CD4-positive, alpha-beta memory T cell (primary cell): ENCODE data around the gene GNG13. TPM values are rescaled to one million over a fixed set of nuclear protein-coding genes. Genes with fewer than 3 reads are reported as not detected.

Experiments used
- CTCF ChIA-PET: fragments of 350-600 bp; sonication (Branson Sonifier 250); formaldehyde crosslinking; loops from one replicate; lab custom pipeline; 2021; ENCODE audit warnings: inconsistent platforms; ENCODE audit not compliant: partially characterized antibody; lab: Charles Lee
- POLR2A ChIA-PET: fragments of 350-600 bp; sonication (Branson Sonifier 250); formaldehyde crosslinking; loops from one replicate; lab custom pipeline; 2021; ENCODE audit not compliant: partially characterized antibody; lab: Charles Lee
- DNase-seq, 5 donors: peaks; one replicate each; pipeline versions ENCODE4 v3.0.0 to v3.0.0-alpha.2; 2020 to 2022; ENCODE audit warnings: mixed read lengths in 1 of 5
- H3K27ac ChIP-seq: one replicate; pipeline ENCODE4 v1.7.0; 2013; ENCODE audit warnings: low read depth, low read length
- H3K27me3 ChIP-seq: 2 replicates; pipeline ENCODE4 v1.7.0; 2013; ENCODE audit warnings: mild to moderate bottlenecking, low read length, moderate library complexity; ENCODE audit not compliant: insufficient read depth
- H3K36me3 ChIP-seq: 2 replicates; pipeline ENCODE4 v1.7.0; 2013; ENCODE audit warnings: mild to moderate bottlenecking, low read length, moderate library complexity; ENCODE audit not compliant: insufficient read depth
- H3K4me1 ChIP-seq: 2 replicates; pipeline ENCODE4 v1.7.0; 2013; ENCODE audit warnings: mild to moderate bottlenecking, low read length, moderate library complexity; ENCODE audit not compliant: insufficient read depth
- H3K4me3 ChIP-seq, 2 donors: one replicate each; pipeline ENCODE4 v1.7.0; 2013; ENCODE audit warnings: low read length in 2 of 2, mild to moderate bottlenecking in 1 of 2
- H3K9me3 ChIP-seq, 2 donors: one replicate each; pipeline ENCODE4 v1.7.0; 2013; ENCODE audit warnings: low read length in 2 of 2, control low read depth in 1 of 2; ENCODE audit not compliant: control insufficient read depth in 1 of 2
- H3K27ac Mint-ChIP-seq, 7 donors: one replicate each; pipeline ENCODE4 v1.8.0; 2020 to 2021; ENCODE audit warnings: mixed read lengths in 7 of 7, mild to moderate bottlenecking in 6 of 7, inconsistent platforms in 3 of 7, moderate library complexity in 3 of 7
- H3K27me3 Mint-ChIP-seq, 2 donors: one replicate each; pipeline ENCODE4 v1.8.0; 2020 to 2021; ENCODE audit warnings: mixed read lengths in 2 of 2
- H3K36me3 Mint-ChIP-seq, 2 donors: one replicate each; pipeline ENCODE4 v1.8.0; 2020 to 2021; ENCODE audit warnings: mixed read lengths in 2 of 2, inconsistent platforms in 1 of 2, mild to moderate bottlenecking in 1 of 2
- H3K4me1 Mint-ChIP-seq, 4 donors: one replicate each; pipeline ENCODE4 v1.8.0; 2020 to 2021; ENCODE audit warnings: mixed read lengths in 4 of 4, mild to moderate bottlenecking in 1 of 4
- H3K4me3 Mint-ChIP-seq, 8 donors: one replicate each; pipeline ENCODE4 v1.8.0; 2020 to 2021; ENCODE audit warnings: mixed read lengths in 8 of 8, mild to moderate bottlenecking in 7 of 8, moderate library complexity in 6 of 8, inconsistent platforms in 3 of 8
- H3K9me3 Mint-ChIP-seq, 8 donors: one replicate each; pipeline ENCODE4 v1.8.0; 2020 to 2021; ENCODE audit warnings: mixed read lengths in 8 of 8, mild to moderate bottlenecking in 5 of 8, inconsistent platforms in 3 of 8, moderate library complexity in 1 of 8
- intact Hi-C: fragments of 100-400 bp; cut with micrococcal nuclease; formaldehyde crosslinking; loops from one replicate; pipeline ENCODE4 v1.15.1; 2023
- polyA plus RNA-seq, 2 donors: library from polyadenylated mRNA; unstranded; fragments of 300-500 nt; fragmentation: Illumina TruSeq; gene quantifications; one replicate each; pipeline ENCODE4 v1.2.3, GENCODE V29; 2021
- total RNA-seq, 2 experiments: library from RNA; stranded (reverse); gene quantifications; one replicate each; pipeline ENCODE4 v1.2.3, GENCODE V29; 2021

Gene GNG13
- total and polyA plus RNA-seq, 4 experiments from 2014 or later = not detected

DNA sequence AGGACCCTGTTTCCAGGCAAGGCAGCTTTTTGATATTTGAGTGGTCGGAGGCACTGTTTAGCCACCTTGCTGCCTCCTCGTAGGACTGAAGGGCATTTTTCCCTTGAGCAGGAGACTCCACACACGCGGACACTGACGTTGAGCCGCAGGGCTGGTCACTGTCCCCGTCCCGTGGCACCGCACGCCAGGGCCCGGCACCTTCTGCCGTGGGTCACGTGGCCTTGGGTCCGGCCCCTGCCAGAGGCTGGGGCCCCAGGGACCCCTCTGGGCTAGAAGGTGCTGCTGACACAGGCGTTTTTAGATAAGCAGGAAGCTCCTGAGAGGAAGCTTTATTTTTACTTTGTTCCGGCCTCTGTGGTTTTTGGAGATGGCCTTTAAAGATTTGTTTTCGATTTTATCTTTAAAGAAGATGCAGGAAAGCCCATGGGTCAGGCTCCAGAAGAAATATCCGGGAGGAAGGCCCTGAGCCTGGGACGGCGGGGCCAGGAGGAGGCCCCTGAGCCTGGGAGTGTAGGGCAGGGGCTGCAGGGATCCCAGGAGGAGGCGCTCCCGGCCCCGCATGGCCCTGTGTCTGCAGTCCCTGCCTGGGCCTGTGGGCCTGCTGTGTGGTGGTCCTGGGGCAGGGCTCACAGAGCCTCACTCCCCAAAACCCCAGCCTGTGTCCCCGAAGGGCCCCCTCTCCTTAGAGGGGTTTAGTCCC, 30.5 kb upstream of the GNG13 start:
- Histone ChIP-seq H3K4me3 (no peak overlapping the region), H3K9me3 (no peaks in the 10 kb centered on the region), H3K27ac (no peak overlapping the region), H3K4me1 (no peaks in the 10 kb centered on the region), H3K27me3 (no peaks in the 10 kb centered on the region), H3K36me3 (no peaks in the 10 kb centered on the region)
- Mint-ChIP-seq H3K27ac (no peak overlapping the region), H3K4me1 (no peaks in the 10 kb centered on the region), H3K9me3 (peaks cover 0 to 9% (median 2%) of the 10 kb centered on the region in 8 donors), H3K4me3 (no peak overlapping the region), H3K27me3 (peaks cover 4 to 6% of the 10 kb centered on the region in 2 donors), H3K36me3 (no peaks in the 10 kb centered on the region)
- ChIA-PET POLR2A (no interaction called here), CTCF (no interaction called here)
- intact Hi-C loops = no loop called here
- no peak for DNase-seq

DNA sequence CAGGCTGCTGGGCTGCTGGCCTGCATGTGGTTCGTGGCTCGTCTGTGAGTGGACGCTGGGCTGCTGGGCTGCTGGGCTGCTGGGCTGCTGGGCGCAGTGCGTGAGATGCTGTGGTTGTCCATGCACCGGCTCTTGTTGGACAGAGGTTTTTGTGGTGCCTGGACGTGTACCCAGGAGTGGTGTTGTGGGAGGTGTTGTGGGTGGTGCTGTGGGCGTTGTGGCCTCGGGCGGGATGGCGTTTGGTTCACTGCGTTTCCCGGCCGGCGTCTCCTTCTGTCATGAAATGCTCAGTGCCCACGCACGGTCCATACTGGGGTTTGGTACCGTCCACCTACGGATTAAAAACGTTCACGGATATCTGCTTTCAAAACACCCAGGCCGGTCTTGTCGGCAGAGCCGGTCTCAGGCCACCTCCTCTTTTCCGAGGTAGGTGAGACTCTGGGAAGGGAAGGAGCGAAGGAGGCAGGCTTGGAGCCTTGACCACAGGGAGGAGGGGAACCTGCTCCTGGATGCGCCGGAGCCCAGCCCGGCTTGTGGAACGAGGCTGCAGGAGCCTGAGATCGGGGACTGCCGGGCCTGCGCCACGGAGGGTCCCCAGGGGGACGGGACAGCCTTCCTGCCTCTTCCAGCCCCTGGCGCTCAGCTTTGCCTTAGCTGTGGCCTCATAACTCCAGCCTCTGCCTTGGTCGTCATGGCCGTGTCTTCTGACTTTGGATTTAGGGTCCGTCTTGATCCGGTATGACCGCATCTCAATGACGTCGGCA, 29.8 kb upstream of the GNG13 start:
- POLR2A ChIA-PET = no interaction called here
- no peaks in the 10 kb centered on the region for H3K4me1 ChIP-seq
- intact Hi-C loops = no loop called here

DNA sequence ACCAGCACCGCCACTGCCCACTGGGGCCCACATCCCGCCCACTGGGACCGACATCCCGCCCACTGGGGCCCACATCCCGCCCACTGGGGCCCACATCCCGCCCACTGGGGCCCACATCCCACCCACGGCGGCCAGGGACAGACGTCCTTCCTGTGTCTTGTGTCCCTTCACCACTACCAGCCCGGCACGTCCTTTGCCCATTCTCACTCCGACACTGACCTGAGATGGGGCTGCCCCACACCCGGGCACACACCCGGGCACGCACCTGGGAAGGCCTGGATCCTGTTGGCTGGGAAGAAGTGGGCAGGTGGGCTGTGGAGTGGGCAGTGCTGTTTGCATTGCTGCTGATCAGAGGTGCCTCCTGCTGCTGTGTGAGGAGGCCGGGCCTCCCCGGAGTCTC, 28.4 kb upstream of the GNG13 start:
- Histone ChIP-seq H3K9me3 (no peaks in the 10 kb centered on the region), H3K36me3 (no peaks in the 10 kb centered on the region), H3K27ac (no peak overlapping the region), H3K4me3 (no peak overlapping the region), H3K4me1 (no peaks in the 10 kb centered on the region), H3K27me3 (no peaks in the 10 kb centered on the region)
- DNase-seq = no peak
- intact Hi-C loops = no loop called here
- no peak overlapping the region for H3K27ac Mint-ChIP-seq
- H3K36me3 Mint-ChIP-seq = no peaks in the 10 kb centered on the region
- ChIA-PET CTCF (no interaction called here), POLR2A (no interaction called here)
- no peak overlapping the region for H3K4me3 Mint-ChIP-seq
- no peaks in the 10 kb centered on the region for H3K4me1 Mint-ChIP-seq
- peaks cover 0 to 3% (median 0%) of the 10 kb centered on the region in 8 donors for H3K9me3 Mint-ChIP-seq
- H3K27me3 Mint-ChIP-seq = peaks cover 6 to 8% of the 10 kb centered on the region in 2 donors

More for the DNA sequence above, 29.8 kb upstream of the GNG13 start:
- H3K4me3 Mint-ChIP-seq = no peak overlapping the region
- H3K27ac Mint-ChIP-seq = peak overlapping the region in 1 of 7 donors; percentile 22
- CTCF ChIA-PET = no interaction called here
- H3K9me3 ChIP-seq = no peaks in the 10 kb centered on the region
- H3K4me1 Mint-ChIP-seq = no peaks in the 10 kb centered on the region
- no peaks in the 10 kb centered on the region for H3K27me3 ChIP-seq
- peaks cover 6 to 8% of the 10 kb centered on the region in 2 donors for H3K27me3 Mint-ChIP-seq
- H3K36me3 ChIP-seq = no peaks in the 10 kb centered on the region
- DNase-seq = no peak
- H3K9me3 Mint-ChIP-seq = peaks cover 0 to 5% (median 0%) of the 10 kb centered on the region in 8 donors
- H3K27ac ChIP-seq = no peak overlapping the region
- no peak overlapping the region for H3K4me3 ChIP-seq
- H3K36me3 Mint-ChIP-seq = no peaks in the 10 kb centered on the region

DNA sequence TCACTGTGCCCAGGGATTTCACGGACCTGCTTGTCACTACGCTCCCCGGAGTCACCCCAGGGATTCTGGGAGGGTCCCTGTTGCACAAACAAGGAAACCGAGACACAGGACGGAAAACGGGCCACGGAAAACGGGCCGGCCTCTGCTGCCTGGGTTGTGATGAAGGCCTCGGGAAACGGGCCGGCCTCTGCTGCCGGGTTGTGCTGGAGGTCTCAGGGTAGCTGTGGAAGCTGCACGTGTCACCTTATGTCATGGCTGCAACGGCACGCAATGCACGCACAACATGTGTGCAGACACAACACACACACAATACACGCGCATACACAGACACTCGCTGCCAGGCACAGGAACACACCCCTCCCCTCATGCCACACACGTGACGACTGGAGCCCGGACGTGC, 27.0 kb upstream of the GNG13 start:
- Histone ChIP-seq H3K9me3 (no peaks in the 10 kb centered on the region), H3K4me1 (no peaks in the 10 kb centered on the region), H3K4me3 (no peak overlapping the region), H3K27me3 (no peaks in the 10 kb centered on the region), H3K27ac (no peak overlapping the region), H3K36me3 (no peaks in the 10 kb centered on the region)
- ChIA-PET POLR2A (no interaction called here), CTCF (no interaction called here)
- no peak overlapping the region for H3K4me3 Mint-ChIP-seq
- H3K27me3 Mint-ChIP-seq = peaks cover 8% of the 10 kb centered on the region in 2 donors
- H3K27ac Mint-ChIP-seq = no peak overlapping the region
- no peaks in the 10 kb centered on the region for H3K4me1 Mint-ChIP-seq
- H3K36me3 Mint-ChIP-seq = no peaks in the 10 kb centered on the region
- no peak for DNase-seq
- intact Hi-C loops = no loop called here
- peaks cover 0 to 1% (median 0%) of the 10 kb centered on the region in 8 donors for H3K9me3 Mint-ChIP-seq

DNA sequence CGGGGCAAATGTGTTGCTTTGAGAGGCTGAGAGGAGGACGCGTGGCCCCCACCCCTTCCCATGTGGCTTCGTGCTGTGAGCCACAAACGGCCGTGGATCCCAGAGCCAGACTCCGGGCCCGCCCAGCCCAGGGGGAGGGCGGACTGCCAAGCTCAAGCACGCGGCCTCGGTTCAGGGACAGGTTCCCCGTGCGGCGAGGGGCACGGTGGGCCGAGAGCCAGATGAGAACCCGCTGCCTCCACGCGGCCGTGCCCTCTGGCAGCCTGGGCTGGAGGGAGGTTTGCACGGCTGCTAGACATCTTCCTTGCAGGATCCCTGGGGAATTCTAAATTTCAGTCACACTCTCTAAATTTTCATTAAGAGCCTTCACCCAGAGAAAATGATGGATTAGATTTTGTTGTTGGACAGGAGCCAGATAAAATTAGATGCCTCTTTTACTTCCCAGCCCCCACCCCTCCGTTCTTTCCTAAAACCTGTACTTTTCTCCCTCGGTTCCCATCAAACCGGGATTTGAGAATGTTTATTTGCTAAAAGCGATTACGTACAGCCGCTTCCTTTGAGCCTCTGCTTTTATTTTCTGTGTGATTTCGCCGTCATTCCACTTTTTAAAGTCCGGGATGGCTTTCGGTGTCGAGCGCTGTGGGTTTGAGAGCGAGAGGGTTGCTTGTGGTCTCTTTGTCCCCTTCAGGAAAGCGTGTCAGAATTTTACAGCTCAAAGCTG, 25.0 kb upstream of the GNG13 start:
- no peaks in the 10 kb centered on the region for H3K27me3 ChIP-seq

DNA sequence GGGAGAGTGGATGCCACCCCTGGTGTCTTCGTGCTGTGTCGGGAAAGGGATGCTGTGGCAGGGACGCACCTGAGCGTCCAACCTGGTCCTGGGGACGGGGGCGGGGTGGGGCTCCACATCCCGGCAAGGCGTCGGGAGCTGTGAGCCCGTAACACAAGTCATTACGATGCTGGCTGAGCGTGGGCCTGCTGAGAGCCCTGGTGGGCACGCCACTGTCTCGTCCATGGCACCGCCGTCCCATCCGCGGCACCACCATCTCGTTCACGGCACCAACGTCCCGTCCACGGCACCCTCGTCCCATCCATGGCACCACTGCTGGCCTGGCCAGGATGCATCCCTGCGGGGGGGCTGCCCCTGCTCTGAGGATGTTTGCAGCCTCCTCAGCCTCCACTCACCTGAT, 24.1 kb upstream of the GNG13 start:
- Mint-ChIP-seq H3K27ac (no peak overlapping the region), H3K36me3 (no peaks in the 10 kb centered on the region), H3K4me3 (no peak overlapping the region), H3K4me1 (peaks cover 0 to 12% (median 4%) of the 10 kb centered on the region in 4 donors), H3K27me3 (peaks cover 5 to 10% of the 10 kb centered on the region in 2 donors), H3K9me3 (peaks cover 0 to 1% (median 0%) of the 10 kb centered on the region in 8 donors)
- intact Hi-C loops = no loop called here
- POLR2A ChIA-PET = no interaction called here
- Histone ChIP-seq H3K4me3 (no peak overlapping the region), H3K36me3 (no peaks in the 10 kb centered on the region), H3K9me3 (no peaks in the 10 kb centered on the region), H3K4me1 (peaks cover 6% of the 10 kb centered on the region), H3K27me3 (no peaks in the 10 kb centered on the region), H3K27ac (no peak overlapping the region)
- CTCF ChIA-PET = no interaction called here
- DNase-seq = no peak

More for the DNA sequence above, 25.0 kb upstream of the GNG13 start:
- CTCF ChIA-PET = no interaction called here
- Histone ChIP-seq H3K4me3 (no peak overlapping the region), H3K4me1 (no peaks in the 10 kb centered on the region), H3K27ac (no peak overlapping the region), H3K9me3 (no peaks in the 10 kb centered on the region), H3K36me3 (no peaks in the 10 kb centered on the region)
- Mint-ChIP-seq H3K36me3 (no peaks in the 10 kb centered on the region), H3K27ac (no peak overlapping the region), H3K9me3 (peaks cover 0 to 1% (median 0%) of the 10 kb centered on the region in 8 donors), H3K27me3 (peaks cover 8 to 11% of the 10 kb centered on the region in 2 donors), H3K4me1 (peaks cover 0 to 6% (median 0%) of the 10 kb centered on the region in 4 donors), H3K4me3 (no peak overlapping the region)
- intact Hi-C loops = no loop called here
- POLR2A ChIA-PET = no interaction called here
- DNase-seq = no peak

DNA sequence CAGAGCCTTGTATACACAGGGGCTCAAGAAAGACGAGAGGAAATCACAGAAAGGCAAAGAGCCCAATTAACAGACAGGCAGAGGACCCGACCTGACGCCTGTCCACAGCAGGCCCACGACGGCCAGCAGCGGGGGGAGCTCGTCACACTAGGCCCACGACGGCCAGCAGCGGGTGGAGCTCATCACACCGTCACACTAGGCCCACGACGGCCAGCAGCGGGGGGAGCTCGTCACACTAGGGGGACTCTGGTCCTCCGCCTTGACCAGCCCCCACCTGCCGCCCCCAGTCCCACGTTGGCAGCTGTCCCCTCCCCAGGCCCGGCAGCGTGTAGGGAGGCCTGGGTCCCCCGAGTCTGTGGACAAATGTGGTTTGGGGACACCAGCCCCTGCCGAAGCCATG, 23.7 kb upstream of the GNG13 start:
- no peak overlapping the region for H3K27ac Mint-ChIP-seq
- no peak for DNase-seq

More for the DNA sequence above, 23.7 kb upstream of the GNG13 start:
- no peaks in the 10 kb centered on the region for H3K27me3 ChIP-seq
- ChIA-PET POLR2A (no interaction called here), CTCF (no interaction called here)
- no peaks in the 10 kb centered on the region for H3K36me3 ChIP-seq
- Mint-ChIP-seq H3K4me3 (no peak overlapping the region), H3K27me3 (peaks cover 7 to 10% of the 10 kb centered on the region in 2 donors), H3K4me1 (peaks cover 0 to 16% (median 6%) of the 10 kb centered on the region in 4 donors), H3K9me3 (peaks cover 0 to 1% (median 0%) of the 10 kb centered on the region in 8 donors), H3K36me3 (no peaks in the 10 kb centered on the region)
- no peak overlapping the region for H3K4me3 ChIP-seq
- H3K4me1 ChIP-seq = peaks cover 10% of the 10 kb centered on the region
- intact Hi-C loops = no loop called here
- H3K27ac ChIP-seq = no peak overlapping the region
- no peaks in the 10 kb centered on the region for H3K9me3 ChIP-seq
